Pons (tissue), 1 donor: ENCODE results near the gene KLK1.
A peak's percentile ranks its signal among the peaks of the same experiment; 100 is the strongest.
"Not testable (repeated sequence)": the region's sequence is repeated elsewhere in the genome, so short reads cannot be mapped to it uniquely, and the experiment has no call there.

Source experiments
- DNase-seq: peaks from one replicate; pipeline ENCODE4 v3.0.0-alpha.2; 2016; ENCODE audit warnings: low spot score

Gene KLK1

GRCh38 chr19:50814883-50815282, 8.7 kb downstream of the KLK1 start:
- DNase-seq: no peak

GRCh38 chr19:50812474-50812873, 11.1 kb downstream of the KLK1 start:
- no peak for DNase-seq

GRCh38 chr19:50811622-50812238, 11.9 kb downstream of the KLK1 start:
- not testable (repeated sequence) for DNase-seq

GRCh38 chr19:50808856-50809255, 14.7 kb downstream of the KLK1 start:
- DNase-seq: no peak

DNA sequence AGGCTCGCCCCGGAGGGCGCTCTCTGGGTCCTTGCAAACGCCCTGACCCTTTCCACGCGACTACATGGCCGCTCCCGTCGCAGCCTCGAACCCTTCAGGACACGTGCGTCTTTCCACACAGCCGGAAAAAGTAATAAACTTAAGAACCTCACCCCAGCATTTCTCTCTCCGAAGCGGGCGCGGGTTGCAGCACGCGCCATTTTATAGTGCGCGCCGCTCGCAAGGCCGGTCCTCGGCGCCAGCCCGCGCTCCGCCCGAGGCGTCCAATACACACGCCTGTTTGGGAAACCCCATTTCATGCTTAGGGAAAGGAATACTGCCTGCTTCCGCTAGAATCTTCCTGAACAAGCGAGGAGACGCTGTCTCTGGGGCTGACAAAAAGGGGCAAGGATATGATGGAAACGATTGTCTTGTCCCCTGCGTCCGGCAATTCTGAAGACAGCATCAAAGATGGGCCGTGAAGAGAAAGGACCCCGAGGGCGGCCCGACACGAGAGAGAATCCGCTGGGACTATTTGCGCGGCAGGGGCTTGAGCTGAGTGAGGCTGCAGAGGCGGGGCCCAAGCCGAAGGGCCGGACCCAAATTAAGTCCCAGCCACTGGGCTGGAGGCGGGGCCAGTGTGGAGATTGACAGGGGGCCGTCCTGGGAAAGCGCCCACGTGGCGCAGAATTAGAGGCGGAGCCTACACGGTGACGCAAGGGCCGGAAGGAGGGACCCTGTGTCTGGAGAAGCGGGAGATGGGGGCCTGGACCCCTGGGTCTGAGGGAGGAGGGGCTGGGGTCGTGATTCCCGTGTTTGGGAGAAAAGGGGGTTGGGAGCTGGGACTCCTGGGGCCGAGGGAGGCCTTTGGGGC, 18.9 kb downstream of the KLK1 start:
- DNase-seq: peak; percentile 98

DNA sequence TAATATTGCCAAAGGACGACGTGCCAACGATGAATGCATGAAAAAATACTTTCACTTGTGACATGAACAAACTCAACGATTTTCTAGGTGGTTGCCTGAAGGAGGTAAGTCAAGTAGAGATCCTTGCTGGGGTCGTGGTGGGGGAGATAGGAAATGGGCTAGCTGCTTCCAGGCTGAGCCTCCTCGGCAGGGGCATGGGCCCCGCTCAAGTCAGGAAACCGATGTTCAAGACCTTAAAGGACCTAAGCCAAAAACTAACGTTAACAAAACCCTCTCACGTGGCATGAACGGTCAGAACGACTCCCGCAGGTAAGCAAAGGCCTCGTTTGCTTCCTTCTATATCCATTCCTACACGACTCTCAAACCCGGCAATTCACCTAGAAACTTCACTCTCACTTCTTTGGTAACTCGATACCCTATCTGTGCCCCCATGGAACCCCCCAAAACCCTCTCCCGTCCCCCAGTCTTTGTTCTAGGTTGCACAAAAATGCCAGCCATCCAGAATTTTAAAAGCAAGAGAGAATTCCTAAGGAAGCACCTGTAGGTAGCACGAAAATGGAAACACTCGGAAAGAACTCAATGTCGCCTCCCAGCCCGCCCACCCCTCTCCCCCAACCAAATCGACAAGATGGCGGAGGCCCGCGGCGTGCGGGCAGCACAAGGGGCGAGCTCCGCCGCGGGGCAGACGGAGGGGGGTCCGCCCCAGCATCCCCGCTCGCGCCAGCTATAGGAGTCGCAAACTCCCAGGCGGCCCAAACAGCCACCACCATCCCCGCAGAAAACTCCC, 19.8 kb downstream of the KLK1 start:
- peak; percentile 10 for DNase-seq

DNA sequence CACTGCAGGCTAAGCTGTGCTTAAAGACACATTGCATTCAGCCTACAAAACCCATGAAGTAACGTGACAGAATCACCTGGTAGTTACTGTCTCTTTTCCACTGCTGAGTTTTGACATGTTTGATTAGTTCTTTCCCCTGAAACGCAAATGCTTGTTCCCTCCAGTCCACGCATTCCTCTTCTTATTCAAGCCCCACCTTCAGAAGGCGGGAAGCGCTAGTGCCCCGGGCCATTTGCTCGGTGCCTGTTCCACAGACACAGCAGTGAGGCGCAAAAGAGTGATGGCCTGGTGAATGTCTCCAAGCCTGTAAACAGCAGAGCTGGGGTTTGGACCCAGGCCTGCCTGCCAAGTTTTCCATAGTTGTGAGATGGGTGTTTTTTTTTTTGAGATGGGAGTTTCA, 22.5 kb downstream of the KLK1 start:
- DNase-seq: no peak

DNA sequence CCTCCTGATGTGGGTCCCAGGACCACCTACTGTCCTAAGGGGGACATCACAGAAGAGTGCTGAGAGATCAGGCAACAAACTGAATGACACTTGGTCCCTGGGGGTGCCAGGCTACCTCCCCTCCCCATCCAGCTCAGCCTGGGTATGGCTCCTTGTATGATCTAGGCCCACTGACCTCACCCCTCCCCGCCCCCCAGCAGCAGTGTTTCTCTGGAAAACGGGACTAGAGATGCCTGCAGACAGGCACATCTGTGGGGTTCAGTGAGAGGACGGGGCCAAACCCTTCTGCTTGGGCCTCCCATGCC, 24.1 kb downstream of the KLK1 start:
- DNase-seq: no peak

- DNase-seq: no peak
Observed at GRCh38 chr19:50798659-50799546, 24.7 kb downstream of the KLK1 start.

GRCh38 chr19:50797781-50798658, 25.6 kb downstream of the KLK1 start:
- DNase-seq: no peak

GRCh38 chr19:50797429-50797780, 26.2 kb downstream of the KLK1 start:
- no peak for DNase-seq

GRCh38 chr19:50796634-50797428, 26.8 kb downstream of the KLK1 start:
- no peak for DNase-seq

DNA sequence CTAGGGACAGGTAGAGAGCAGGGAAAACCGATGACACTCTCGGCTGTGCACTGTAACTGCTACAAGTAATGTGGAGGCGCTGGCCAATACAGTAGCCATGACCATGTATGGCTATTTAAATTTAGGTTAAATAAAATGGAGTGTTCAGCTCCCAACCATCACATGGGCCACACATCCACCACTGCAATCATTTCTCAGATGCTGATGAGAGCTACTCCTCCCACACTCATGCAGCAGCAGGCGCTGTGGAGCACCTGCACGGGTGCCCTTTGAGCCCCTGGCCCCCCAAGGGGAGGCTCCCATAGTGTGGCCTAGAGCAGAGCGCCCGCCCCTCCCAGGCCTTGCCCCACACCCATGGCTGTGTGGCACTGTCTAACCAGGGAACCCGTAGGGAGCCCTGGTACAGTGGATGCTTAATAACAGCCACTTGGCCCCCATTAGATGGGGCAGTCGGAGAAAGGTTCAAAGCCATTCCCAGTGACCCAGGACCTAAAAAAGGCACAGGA, 27.4 kb downstream of the KLK1 start:
- no peak for DNase-seq

DNA sequence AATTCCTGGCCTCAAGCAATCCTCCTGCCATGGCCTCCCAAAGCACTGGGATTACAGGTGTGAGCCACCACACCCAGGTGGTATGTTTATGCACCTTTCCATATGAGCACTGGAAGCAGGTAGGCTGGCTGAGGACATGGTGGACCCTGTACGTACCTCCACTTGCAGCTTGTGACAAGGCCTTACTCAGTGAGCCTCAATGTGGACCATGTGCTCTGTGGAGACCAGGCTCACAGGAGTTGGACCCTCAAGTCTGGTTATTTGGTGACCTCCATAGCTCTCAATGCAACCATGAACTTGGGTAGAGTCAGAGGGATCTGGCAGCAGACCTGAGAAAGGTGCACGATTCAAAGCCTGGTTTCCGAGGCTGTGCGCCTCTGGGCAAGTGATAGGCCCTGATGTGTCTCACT, 27.9 kb downstream of the KLK1 start:
- no peak for DNase-seq

DNA sequence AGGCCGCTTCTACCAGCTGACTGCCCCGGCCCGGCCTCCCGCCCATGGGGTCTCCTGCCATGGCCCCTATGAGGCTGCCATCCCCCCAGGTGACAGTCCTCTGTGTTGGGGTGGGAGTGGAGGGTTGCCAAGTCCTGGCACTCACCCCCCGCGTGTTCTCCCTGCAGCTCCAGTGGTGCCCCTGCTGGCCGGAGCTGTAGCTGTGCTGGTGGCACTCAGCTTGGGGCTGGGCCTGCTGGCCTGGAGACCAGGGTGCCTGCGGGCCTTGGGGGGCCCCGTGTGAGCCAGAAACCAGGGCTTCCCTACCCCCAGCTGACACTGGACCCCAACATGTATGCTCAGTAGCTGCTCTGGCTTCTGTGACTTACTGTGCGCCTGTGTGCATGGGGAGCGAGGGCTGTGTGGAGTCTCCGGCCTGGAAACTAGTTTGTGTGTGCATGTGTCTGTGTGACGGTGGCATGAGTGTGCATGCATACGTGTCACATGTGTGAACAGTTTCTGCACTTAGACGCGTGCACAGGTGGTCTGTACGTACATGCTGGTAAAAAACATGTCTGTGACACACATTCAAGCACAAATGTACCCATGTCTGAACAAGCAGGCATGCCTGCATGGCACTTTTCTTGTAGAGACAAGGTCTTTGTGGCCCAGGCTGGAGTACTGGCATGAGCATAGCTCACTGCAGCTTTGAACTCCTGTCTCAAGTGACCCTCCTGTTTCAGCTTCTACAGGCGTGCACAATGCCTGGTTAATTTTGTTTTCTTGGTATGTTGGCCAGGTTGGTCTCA, 28.5 kb downstream of the KLK1 start:
- no peak for DNase-seq

DNA sequence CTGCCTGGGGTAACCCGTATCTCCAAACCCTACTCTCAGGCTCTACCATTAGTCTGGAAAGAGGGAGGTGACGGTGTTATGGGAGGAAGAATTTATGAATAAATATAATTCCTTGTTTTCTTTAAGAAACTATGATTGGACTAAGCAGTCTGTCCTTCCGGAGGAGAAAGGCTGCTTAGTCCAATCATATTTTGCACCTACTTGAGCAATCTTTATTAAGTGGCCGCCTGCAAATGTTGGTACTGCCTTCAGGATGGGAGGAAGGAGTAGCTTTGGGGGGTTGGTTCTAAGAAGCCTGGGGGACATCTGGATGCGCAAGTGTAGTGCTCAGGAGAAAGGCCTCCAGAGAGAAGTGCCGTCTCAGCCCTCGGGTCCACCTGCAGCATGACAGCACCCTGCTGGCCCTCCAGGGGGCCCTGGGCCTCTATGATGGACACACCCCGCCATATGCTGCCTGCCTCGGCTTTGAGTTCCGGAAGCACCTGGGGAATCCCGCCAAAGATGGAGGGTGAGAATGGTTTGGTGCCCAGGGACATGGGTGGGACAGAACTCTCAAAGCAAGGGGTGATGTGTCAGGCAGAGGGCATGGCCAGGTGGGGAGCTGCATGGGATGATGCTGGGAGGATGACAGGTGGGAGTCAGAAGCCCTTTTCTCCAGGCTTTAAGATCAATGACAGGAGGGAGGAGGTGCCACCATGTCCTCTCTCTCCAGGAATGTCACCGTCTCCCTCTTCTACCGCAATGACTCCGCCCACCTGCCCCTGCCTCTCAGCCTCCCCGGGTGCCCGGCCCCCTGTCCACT, 29.3 kb downstream of the KLK1 start:
- no peak for DNase-seq

DNA sequence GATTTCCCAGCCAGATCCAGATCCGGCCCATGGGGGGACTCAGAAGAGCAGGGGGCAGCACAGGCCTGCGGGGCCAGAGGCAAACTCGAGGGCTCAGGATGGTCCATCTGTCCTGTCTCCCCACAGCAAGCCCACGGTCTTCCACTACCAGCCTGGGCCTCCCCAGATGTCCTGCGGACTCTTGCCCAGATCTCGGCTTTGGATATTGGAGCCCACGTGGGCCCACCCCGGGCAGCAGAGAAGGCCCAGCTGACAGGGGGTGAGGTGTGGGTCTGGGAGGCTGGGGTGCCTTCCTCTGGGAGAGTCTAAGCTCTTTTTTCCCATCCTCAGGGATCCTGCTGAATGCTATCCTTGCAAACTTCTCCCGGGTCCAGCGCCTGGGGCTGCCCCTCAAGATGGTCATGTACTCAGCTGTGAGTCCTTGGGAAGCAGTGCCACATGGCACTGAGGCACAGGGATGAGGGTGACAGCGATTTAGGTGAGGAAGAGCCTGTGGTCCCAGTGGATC, 30.0 kb downstream of the KLK1 start:
- no peak for DNase-seq
